Testis (tissue), 3 donors: ENCODE measurements around the gene MTUS2. TPM values are rescaled to one million over a fixed set of nuclear protein-coding genes. Genes with fewer than 3 reads are reported as not detected.

Source experiments
- DNase-seq: peaks from one replicate; pipeline ENCODE4 v3.0.0-alpha.2; 2019
- H3K27ac ChIP-seq, 2 donors: fragments of 200-600 bp; sonication (generic); one replicate each; pipeline ENCODE4 v1.5.1; 2019
- H3K27me3 ChIP-seq: fragments of 200-600 bp; sonication (generic); one replicate; pipeline ENCODE4 v1.5.1; 2019
- H3K36me3 ChIP-seq: fragments of 200-600 bp; sonication (generic); one replicate; pipeline ENCODE4 v1.5.1; 2017; ENCODE audit warnings: low read depth; ENCODE audit errors: missing control alignments
- H3K4me1 ChIP-seq: fragments of 200-600 bp; sonication (generic); one replicate; pipeline ENCODE4 v1.5.1; 2019
- H3K4me3 ChIP-seq, 2 donors: fragments of 200-600 bp; sonication (generic); one replicate each; pipeline ENCODE4 v1.5.1; 2017 to 2019
- H3K9me3 ChIP-seq: fragments of 200-600 bp; sonication (generic); one replicate; pipeline ENCODE4 v1.5.1; 2017
- POLR2A ChIP-seq: fragments of 450-650 bp; IDR thresholded peaks from one replicate; pipeline ENCODE4 v1.6.1; 2017; ENCODE audit warnings: antibody characterized with exemption, mild to moderate bottlenecking, moderate library complexity
- WGBS, 2 donors: methylation state at CpG; one replicate each; pipeline ENCODE4 v1.1.5; 2018; 5-methylcytosine and 5-hydroxymethylcytosine counted together
- intact Hi-C: fragments of 100-400 bp; cut with DNase I; formaldehyde crosslinking; loops from one replicate; pipeline ENCODE4 v1.15.1; 2023; ENCODE audit warnings: low total_unique reads
- polyA plus RNA-seq: library from polyadenylated mRNA; stranded (reverse); fragments of 350-450 nt; fragmentation: Illumina TruSeq; extraction: RNeasy Lipid Tissue Mini Kit (QIAGEN cat#74804); gene quantifications from one replicate; pipeline ENCODE4 v1.2.3, GENCODE V29; 2014; ENCODE audit warnings: low read depth, low replicate concordance; ENCODE audit not compliant: insufficient read depth
- total RNA-seq, 2 donors: library from RNA; depleted of rRNA; stranded (reverse); fragments of >200 nt; gene quantifications; one replicate each; pipeline ENCODE4 v1.2.3, GENCODE V29; 2016
- TF ChIP-seq, protein P1 (sequence below), 3 experiments: fragments of 450-650 bp in 2 of 3; fragments of 200-600 bp in 1 of 3; sonication (generic) in 1 of 3; IDR thresholded peaks; one replicate each; pipeline ENCODE4 v1.5.1; 2016 to 2019; ENCODE audit warnings: antibody characterized with exemption in 3 of 3, mild to moderate bottlenecking in 2 of 3, moderate library complexity in 1 of 3

The MTUS2 gene
- total and polyA plus RNA-seq, 3 donors from 2014 or later: 2.1 to 9.2 (median 8.3) TPM

DNA sequence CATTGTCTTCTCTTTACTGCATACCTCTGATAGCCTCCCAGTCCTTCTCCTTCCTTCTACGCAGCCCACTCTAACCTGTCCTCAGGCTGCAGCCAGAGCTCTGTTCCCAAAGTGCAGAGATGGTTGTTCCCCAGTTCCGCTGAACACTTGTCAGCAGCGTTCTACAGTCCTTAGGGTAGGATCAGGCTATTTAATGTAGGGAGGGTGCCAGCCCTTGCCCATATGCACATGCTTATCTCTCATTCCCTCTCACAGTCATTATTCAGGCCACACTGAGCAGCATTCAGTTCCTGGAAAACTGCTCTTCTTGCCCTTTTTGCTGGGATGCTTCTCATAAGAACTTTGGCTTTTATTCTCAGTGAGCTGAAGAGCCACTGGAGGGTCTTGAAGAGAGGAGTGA is 180.7 kb downstream of the MTUS2 start:
- TF ChIP-seq, protein P1, sequence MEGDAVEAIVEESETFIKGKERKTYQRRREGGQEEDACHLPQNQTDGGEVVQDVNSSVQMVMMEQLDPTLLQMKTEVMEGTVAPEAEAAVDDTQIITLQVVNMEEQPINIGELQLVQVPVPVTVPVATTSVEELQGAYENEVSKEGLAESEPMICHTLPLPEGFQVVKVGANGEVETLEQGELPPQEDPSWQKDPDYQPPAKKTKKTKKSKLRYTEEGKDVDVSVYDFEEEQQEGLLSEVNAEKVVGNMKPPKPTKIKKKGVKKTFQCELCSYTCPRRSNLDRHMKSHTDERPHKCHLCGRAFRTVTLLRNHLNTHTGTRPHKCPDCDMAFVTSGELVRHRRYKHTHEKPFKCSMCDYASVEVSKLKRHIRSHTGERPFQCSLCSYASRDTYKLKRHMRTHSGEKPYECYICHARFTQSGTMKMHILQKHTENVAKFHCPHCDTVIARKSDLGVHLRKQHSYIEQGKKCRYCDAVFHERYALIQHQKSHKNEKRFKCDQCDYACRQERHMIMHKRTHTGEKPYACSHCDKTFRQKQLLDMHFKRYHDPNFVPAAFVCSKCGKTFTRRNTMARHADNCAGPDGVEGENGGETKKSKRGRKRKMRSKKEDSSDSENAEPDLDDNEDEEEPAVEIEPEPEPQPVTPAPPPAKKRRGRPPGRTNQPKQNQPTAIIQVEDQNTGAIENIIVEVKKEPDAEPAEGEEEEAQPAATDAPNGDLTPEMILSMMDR (IDR thresholded peaks at IDR 0.05): no peak
- TF ChIP-seq POLR2A: no peak
- no peak overlapping the region for H3K27ac ChIP-seq
- no peaks in the 10 kb centered on the region for H3K9me3 ChIP-seq
- 89 to 93% methylated on average over 3 of the region's 3 CpGs for WGBS, 2 donors
- no peaks in the 10 kb centered on the region for H3K4me1 ChIP-seq
- H3K4me3 ChIP-seq: no peak overlapping the region
- DNase-seq: no peak
- no peaks in the 10 kb centered on the region for H3K36me3 ChIP-seq
- intact Hi-C loops: no loop called here
- H3K27me3 ChIP-seq: no peaks in the 10 kb centered on the region

DNA sequence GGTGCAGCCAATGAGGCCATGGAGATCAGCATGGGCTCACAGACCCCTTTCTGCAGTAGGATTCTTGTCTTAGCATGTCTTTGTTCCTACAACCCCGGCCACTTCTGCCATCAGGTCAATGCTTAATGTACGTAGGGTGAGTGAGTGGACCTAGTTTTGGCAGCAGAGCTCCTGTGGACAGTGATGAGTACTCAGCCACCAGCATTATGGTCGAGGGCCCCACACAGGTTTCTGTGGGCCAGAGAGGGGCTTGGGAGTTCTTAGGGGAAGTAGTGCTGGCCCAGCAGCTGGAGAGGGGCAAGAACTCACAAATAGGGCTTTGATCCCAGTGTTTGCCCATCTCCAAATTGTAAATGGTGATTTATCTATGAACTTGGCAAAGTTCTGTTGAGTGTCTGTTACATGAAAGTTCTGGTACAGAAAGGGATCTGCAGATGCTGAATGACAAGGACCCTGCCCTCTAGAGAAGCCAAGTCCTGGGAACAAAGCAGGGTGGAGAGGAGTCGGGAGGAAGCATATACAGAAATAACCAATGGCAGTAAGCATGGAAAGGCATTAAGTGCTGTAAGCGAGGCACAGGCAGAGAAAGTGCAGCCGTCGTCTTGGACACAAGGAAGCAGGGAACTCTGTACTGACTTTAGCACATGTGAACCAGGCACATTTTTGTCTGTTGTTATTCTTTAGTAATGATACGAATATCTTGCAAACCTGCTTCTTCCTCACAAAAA is 185.1 kb downstream of the MTUS2 start:
- Histone ChIP-seq H3K27me3 (no peaks in the 10 kb centered on the region), H3K4me1 (no peaks in the 10 kb centered on the region), H3K27ac (no peak overlapping the region), H3K36me3 (no peaks in the 10 kb centered on the region), H3K9me3 (no peaks in the 10 kb centered on the region), H3K4me3 (no peak overlapping the region)
- TF ChIP-seq, protein P1 (IDR thresholded peaks at IDR 0.05): no peak
- no peak for TF ChIP-seq POLR2A
- 70 to 77% methylated on average over 8 of the region's 8 CpGs for WGBS, 2 donors
- no peak for DNase-seq
- intact Hi-C loops: no loop called here

DNA sequence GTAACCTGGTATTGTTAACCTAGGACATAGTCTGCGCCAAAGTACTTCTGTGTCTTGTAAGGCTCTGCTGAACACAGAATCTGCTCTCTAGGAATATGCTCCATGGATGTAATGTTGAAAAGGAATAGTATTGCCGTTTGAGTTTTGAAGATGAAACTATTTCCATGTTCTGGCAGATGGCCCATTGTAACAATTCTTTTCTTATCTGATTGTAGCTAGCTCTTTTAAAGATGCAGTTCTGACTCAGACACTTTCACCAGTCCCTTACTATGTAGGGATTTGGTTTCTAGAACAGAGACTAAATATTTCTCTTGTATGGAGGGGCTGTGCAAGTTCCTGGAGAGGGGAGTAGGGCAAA is 185.6 kb downstream of the MTUS2 start:
- H3K9me3 ChIP-seq: no peaks in the 10 kb centered on the region
- H3K4me3 ChIP-seq: no peak overlapping the region
- H3K27ac ChIP-seq: no peak overlapping the region
- 55 to 59% methylated on average over 2 of the region's 2 CpGs for WGBS, 2 donors
- DNase-seq: no peak
- H3K4me1 ChIP-seq: no peaks in the 10 kb centered on the region
- no peaks in the 10 kb centered on the region for H3K27me3 ChIP-seq
- no peak for TF ChIP-seq POLR2A
- TF ChIP-seq, protein P1 (IDR thresholded peaks at IDR 0.05): no peak
- no peaks in the 10 kb centered on the region for H3K36me3 ChIP-seq
- intact Hi-C loops: no loop called here

DNA sequence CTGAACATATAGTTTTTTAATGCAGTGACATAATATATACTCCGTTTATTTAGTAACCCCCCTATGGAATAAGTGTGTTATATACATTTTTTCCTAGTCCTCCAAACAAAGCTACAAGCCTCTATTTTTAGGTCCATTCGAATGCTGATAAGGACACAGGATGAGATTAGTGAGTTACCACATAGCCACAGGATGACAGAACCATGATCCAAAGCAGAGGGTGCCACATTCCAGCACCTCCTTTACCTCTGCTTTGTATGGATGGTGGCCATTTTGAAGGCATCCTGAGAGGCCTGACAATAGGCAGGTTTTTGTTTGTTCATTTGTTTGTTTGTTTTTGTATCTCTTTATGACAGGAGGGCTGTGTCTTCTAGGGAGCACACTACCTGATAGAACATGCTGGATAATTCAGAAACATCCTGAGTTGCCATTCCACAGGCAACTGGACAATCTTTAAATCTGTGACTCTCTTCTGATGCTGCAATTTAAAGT is 186.3 kb downstream of the MTUS2 start:
- intact Hi-C loops: no loop called here
- Histone ChIP-seq H3K27ac (no peak overlapping the region), H3K36me3 (no peaks in the 10 kb centered on the region), H3K4me1 (no peaks in the 10 kb centered on the region), H3K4me3 (no peak overlapping the region), H3K9me3 (no peaks in the 10 kb centered on the region), H3K27me3 (no peaks in the 10 kb centered on the region)
- no peak for DNase-seq
- 47 to 59% methylated on average over 2 of the region's 2 CpGs for WGBS, 2 donors
- TF ChIP-seq, protein P1 (IDR thresholded peaks at IDR 0.05): no peak
- TF ChIP-seq POLR2A: no peak

DNA sequence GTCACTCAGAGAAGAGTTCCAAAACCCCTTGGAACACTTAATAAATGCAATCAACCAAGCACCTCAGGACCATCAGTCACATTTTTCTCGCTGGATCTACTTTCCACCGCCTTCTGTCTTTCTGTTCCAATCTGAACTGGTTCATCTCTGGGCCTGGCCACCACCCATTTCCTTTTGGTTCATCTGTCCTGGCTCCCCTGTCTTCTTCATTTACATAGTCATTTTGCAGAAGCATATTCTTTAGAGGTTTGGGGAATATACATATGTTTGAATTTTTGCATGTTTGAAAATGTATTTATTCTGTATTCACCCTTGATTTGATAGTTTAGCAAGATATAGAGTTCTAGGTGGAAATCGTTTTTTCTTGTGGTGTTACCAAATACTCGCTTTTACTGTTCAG is 188.2 kb downstream of the MTUS2 start:
- TF ChIP-seq, protein P1 (IDR thresholded peaks at IDR 0.05): no peak
- no peak for TF ChIP-seq POLR2A
- intact Hi-C loops: no loop called here
- no peaks in the 10 kb centered on the region for H3K36me3 ChIP-seq
- H3K4me1 ChIP-seq: no peaks in the 10 kb centered on the region
- H3K27ac ChIP-seq: no peak overlapping the region
- no peak overlapping the region for H3K4me3 ChIP-seq
- H3K9me3 ChIP-seq: no peaks in the 10 kb centered on the region
- 90 to 91% methylated on average over 4 of the region's 4 CpGs for WGBS, 2 donors
- H3K27me3 ChIP-seq: no peaks in the 10 kb centered on the region
- no peak for DNase-seq
